NCI-H69 (cell line): Measurements from ENCODE around the gene FNDC3B.

ENCODE experiments used
- DNase-seq: peaks from one replicate; lab custom pipeline; 2025; lab: John Stamatoyannopoulos, UW

Gene FNDC3B

GRCh38 chr3:172211123-172211522 lies 171.7 kb downstream of the FNDC3B start:
- DNase-seq: no peak

GRCh38 chr3:172213200-172213599 lies 173.8 kb downstream of the FNDC3B start:
- no peak for DNase-seq

GRCh38 chr3:172213904-172214303 lies 174.5 kb downstream of the FNDC3B start:
- peak; percentile 95 for DNase-seq

GRCh38 chr3:172216267-172216666 lies 176.9 kb downstream of the FNDC3B start:
- no peak for DNase-seq

GRCh38 chr3:172216911-172217310 lies 177.5 kb downstream of the FNDC3B start:
- no peak for DNase-seq

GRCh38 chr3:172217877-172218276 lies 178.5 kb downstream of the FNDC3B start:
- no peak for DNase-seq

- DNase-seq: peak; percentile 29
Observed at GRCh38 chr3:172218350-172219323, 179.3 kb downstream of the FNDC3B start.

GRCh38 chr3:172219750-172220149 lies 180.4 kb downstream of the FNDC3B start:
- no peak for DNase-seq

GRCh38 chr3:172221547-172221946 lies 182.2 kb downstream of the FNDC3B start:
- peak; percentile 78 for DNase-seq

GRCh38 chr3:172222478-172223071 lies 183.2 kb downstream of the FNDC3B start:
- peak; percentile 51 for DNase-seq

GRCh38 chr3:172223870-172224269 lies 184.5 kb downstream of the FNDC3B start:
- DNase-seq: peak; percentile 48

GRCh38 chr3:172224560-172225214 lies 185.3 kb downstream of the FNDC3B start:
- DNase-seq: peak; percentile 83

- DNase-seq: no peak
Observed at GRCh38 chr3:172225215-172225707, 185.9 kb downstream of the FNDC3B start.

GRCh38 chr3:172226831-172227230 lies 187.5 kb downstream of the FNDC3B start:
- DNase-seq: no peak

GRCh38 chr3:172227340-172228035 lies 188.1 kb downstream of the FNDC3B start:
- DNase-seq: no peak

- DNase-seq: no peak
Observed at GRCh38 chr3:172228036-172228415, 188.6 kb downstream of the FNDC3B start.

- DNase-seq: no peak
Observed at GRCh38 chr3:172229462-172229861, 190.1 kb downstream of the FNDC3B start.

- DNase-seq: no peak
Observed at GRCh38 chr3:172231318-172231901, 192.0 kb downstream of the FNDC3B start.

- DNase-seq: no peak
Observed at GRCh38 chr3:172232579-172233212, 193.3 kb downstream of the FNDC3B start.

- DNase-seq: no peak
Observed at GRCh38 chr3:172233474-172234277, 194.3 kb downstream of the FNDC3B start.
